Cardiac ventricle fibroblast (primary cell): Measurements from ENCODE around the gene ZSWIM8. TPM values are rescaled to one million over a fixed set of nuclear protein-coding genes. Genes with fewer than 3 reads are reported as not detected.

Experiments
- total RNA-seq: library from RNA; depleted of rRNA; stranded (reverse); fragments of >200 nt; gene quantifications from 2 replicates; pipeline ENCODE4 v1.2.3, GENCODE V29; 2015

ZSWIM8 gene
- 57.7 and 62.0 TPM in 2 replicates for total RNA-seq

GRCh38 chr10:73785211-73785720 lies at the start of gene ZSWIM8:
Gene ZSWIM8 (plus strand): TSS chr10:73785606. CDS start chr10:73785879, 273 bp downstream.

GRCh38 chr10:73743905-73744663 lies 41.3 kb upstream of the ZSWIM8 start, which contains the start of gene SEC24C:
Gene SEC24C (plus strand): TSS chr10:73744372. CDS start chr10:73746833, 2,461 bp downstream.

GRCh38 chr10:73781879-73782748 lies 3.3 kb upstream of the ZSWIM8 start, which contains the start of gene CHCHD1:
Gene CHCHD1 (plus strand): TSS chr10:73782048. CDS start chr10:73782076, 28 bp downstream.

Other genes starting within 250 kb of the ZSWIM8 start
- 2.3 and 3.4 TPM in 2 replicates for gene USP54, start 194.3 kb upstream of the ZSWIM8 start, total RNA-seq
- 0.12 TPM in 1 of 2 replicates, not detected in the other for gene MYOZ1, start 144.1 kb upstream of the ZSWIM8 start, total RNA-seq
- gene SYNPO2L, start 129.6 kb upstream of the ZSWIM8 start, total RNA-seq = 0.06 TPM in 1 of 2 replicates, not detected in the other
- 0.31 and 1.4 TPM in 2 replicates for gene AGAP5, start 87.5 kb upstream of the ZSWIM8 start, total RNA-seq
- gene SEC24C, start 41.2 kb upstream of the ZSWIM8 start, total RNA-seq = 39.4 and 39.8 TPM in 2 replicates
- gene CHCHD1, start 3.6 kb upstream of the ZSWIM8 start, total RNA-seq = 25.3 and 28.7 TPM in 2 replicates
- 12.5 and 22.2 TPM in 2 replicates for gene NDST2, start 26.0 kb downstream of the ZSWIM8 start, total RNA-seq
- 14.2 and 15.3 TPM in 2 replicates for gene CAMK2G, start 88.9 kb downstream of the ZSWIM8 start, total RNA-seq
- 34.6 and 39.9 TPM in 2 replicates for gene PLAU, start 125.5 kb downstream of the ZSWIM8 start, total RNA-seq
- gene VCL, start 212.5 kb downstream of the ZSWIM8 start, total RNA-seq = 159 and 181 TPM in 2 replicates